ENCODE data around the gene ZNF416. TPM values are rescaled to one million over a fixed set of nuclear protein-coding genes. Genes with fewer than 3 reads are reported as not detected.

Gene ZNF416
- polyA plus RNA-seq, 2 of the 4 experiments (the other 2 are of a cell fraction): 3.5 to 4.7 TPM

DNA sequence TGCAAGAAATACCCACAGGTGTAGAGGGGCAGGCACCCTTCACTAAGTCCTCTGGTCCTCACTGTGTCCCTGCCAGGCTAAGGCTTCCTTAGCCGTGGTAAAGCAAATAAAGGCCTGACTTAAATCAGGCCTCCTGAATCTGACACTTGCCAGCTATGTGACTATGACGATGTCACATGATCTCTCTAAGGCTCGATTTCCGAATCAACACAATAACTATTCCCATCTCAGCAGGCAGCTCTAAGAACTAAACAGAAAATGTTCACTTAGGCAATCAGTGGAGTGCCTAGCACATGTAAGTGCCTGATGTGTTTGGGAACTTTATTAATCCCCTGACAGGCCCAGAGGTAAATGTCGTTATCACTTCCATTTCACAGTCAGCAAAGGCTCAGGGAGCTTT lies 21.1 kb downstream of the ZNF416 start:
- ATAC-seq (no peak), DNase-seq (ENCODE audit: low read depth in 1 of 2, low spot score in 1 of 2) (no peak), FAIRE-seq (no peak)
- TF ChIP-seq FOSB (CRISPR knock-in tag; IDR thresholded peaks at IDR 0.05) (no peak), HDAC2 (IDR thresholded peaks at IDR 0.05) (no peak), HEYL (CRISPR knock-in tag; IDR thresholded peaks at IDR 0.05) (no peak), RAD21 (conservative IDR thresholded peaks at IDR 0.05 in 1 of 2, IDR thresholded peaks at IDR 0.05 in 1 of 2) (no peak), RCOR1 (IDR thresholded peaks at IDR 0.05; ENCODE audit: low read depth, low read length) (no peak), CEBPB (IDR thresholded peaks at IDR 0.05) (no peak), RFX5 (IDR thresholded peaks at IDR 0.05) (no peak), RNF2 (IDR thresholded peaks at IDR 0.05; ENCODE audit: borderline replicate concordance, low read depth) (no peak), GATA3 (IDR thresholded peaks at IDR 0.05; ENCODE audit: borderline replicate concordance) (no peak), POLR2AphosphoS2 (conservative IDR thresholded peaks at IDR 0.05; ENCODE audit: low read length) (no peak), TFCP2L1 (CRISPR knock-in tag; IDR thresholded peaks at IDR 0.05) (no peak), ZFP36 (IDR thresholded peaks at IDR 0.05; ENCODE audit: borderline replicate concordance, partially characterized antibody) (no peak)
- TF ChIP-seq, protein P1, sequence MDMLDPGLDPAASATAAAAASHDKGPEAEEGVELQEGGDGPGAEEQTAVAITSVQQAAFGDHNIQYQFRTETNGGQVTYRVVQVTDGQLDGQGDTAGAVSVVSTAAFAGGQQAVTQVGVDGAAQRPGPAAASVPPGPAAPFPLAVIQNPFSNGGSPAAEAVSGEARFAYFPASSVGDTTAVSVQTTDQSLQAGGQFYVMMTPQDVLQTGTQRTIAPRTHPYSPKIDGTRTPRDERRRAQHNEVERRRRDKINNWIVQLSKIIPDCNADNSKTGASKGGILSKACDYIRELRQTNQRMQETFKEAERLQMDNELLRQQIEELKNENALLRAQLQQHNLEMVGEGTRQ (IDR thresholded peaks at IDR 0.05): no peak
- Histone ChIP-seq H3K9me3 (peaks cover 91% of the 10 kb centered on the region), H3K4me2 (no peak overlapping the region), H3K4me3 (no peak overlapping the region), H3K27ac (no peak overlapping the region), H3K4me1 (no peaks in the 10 kb centered on the region)
- 87% methylated on average over 5 of the region's 5 CpGs for WGBS (ENCODE audit: missing lambda C conversion rate)
- POLR2A ChIA-PET: no interaction called here
- CTCF ChIA-PET: interaction anchor here (1.3 kb wide), 1 partner anchor 64 kb away, joined by 4 read pairs; no protein-coding TSS in a partner anchor

DNA sequence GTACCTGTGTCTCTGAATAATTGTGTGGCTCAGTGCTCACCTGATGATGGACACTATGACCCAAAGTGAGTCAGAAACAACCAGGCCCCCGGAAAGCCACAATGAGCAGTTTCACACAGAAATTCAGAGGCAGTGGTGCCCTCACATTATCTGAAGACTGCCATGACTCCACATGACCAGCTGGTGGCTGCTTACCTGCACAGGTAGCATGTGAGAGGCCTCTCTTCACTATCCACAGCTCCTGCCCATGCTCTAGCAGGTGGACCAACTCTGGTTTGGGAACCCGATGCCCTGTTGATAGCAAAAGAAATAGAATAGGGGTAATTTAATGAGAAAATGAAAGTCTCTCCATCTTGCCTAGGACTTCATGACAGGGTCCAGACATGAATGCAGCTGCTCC lies 26.3 kb downstream of the ZNF416 start:
- WGBS (ENCODE audit: missing lambda C conversion rate): 95% methylated on average over 2 of the region's 2 CpGs
- no peak for FAIRE-seq
- no peak overlapping the region for H3K27ac ChIP-seq

DNA sequence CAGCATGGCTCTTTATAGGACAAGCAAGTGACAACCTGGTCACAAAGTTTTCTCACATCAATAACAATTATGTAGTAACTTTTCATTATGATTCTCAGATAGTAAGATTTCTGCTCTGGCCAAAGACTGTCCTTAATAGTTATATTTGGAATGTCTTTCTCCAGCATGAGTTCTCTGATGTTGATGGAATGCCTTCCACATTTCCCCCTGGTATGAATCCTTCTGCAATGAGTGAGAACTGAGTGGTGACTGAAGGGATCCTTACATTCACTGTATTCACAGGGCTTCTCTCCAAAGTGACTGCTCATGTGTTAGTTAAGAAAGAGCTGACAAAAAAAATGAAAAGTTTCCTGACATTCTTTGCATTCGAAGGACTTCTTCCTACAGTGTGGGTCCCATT lies 32.2 kb downstream of the ZNF416 start:
- TF ChIP-seq FOXS1 (CRISPR knock-in tag; IDR thresholded peaks at IDR 0.05) (no peak), ZSCAN20 (CRISPR knock-in tag; IDR thresholded peaks at IDR 0.05) (no peak), MYC (IDR thresholded peaks at IDR 0.05; ENCODE audit: borderline replicate concordance, low read length) (no peak), SMC3 (IDR thresholded peaks at IDR 0.05) (no peak), MAFK (IDR thresholded peaks at IDR 0.05; ENCODE audit: partially characterized antibody) (no peak), HEYL (CRISPR knock-in tag; IDR thresholded peaks at IDR 0.05) (no peak), KDM5A (IDR thresholded peaks at IDR 0.05) (no peak), HOXB13 (CRISPR knock-in tag; IDR thresholded peaks at IDR 0.05; ENCODE audit: low read depth) (no peak), EHF (CRISPR knock-in tag; IDR thresholded peaks at IDR 0.05) (no peak), POLR2AphosphoS2 (conservative IDR thresholded peaks at IDR 0.05; ENCODE audit: low read length) (no peak), NR3C1 (IDR thresholded peaks at IDR 0.05) (no peak), HOXA7 (CRISPR knock-in tag; IDR thresholded peaks at IDR 0.05) (no peak), GATA3 (IDR thresholded peaks at IDR 0.05; ENCODE audit: borderline replicate concordance) (no peak), FOSB (CRISPR knock-in tag; IDR thresholded peaks at IDR 0.05) (no peak), EP300 (IDR thresholded peaks at IDR 0.05) (no peak), CEBPB (IDR thresholded peaks at IDR 0.05) (no peak), ESRRA (IDR thresholded peaks at IDR 0.05; ENCODE audit: borderline replicate concordance, low read length) (no peak), SREBF2 (IDR thresholded peaks at IDR 0.05) (no peak)
- TF ChIP-seq, protein P2, sequence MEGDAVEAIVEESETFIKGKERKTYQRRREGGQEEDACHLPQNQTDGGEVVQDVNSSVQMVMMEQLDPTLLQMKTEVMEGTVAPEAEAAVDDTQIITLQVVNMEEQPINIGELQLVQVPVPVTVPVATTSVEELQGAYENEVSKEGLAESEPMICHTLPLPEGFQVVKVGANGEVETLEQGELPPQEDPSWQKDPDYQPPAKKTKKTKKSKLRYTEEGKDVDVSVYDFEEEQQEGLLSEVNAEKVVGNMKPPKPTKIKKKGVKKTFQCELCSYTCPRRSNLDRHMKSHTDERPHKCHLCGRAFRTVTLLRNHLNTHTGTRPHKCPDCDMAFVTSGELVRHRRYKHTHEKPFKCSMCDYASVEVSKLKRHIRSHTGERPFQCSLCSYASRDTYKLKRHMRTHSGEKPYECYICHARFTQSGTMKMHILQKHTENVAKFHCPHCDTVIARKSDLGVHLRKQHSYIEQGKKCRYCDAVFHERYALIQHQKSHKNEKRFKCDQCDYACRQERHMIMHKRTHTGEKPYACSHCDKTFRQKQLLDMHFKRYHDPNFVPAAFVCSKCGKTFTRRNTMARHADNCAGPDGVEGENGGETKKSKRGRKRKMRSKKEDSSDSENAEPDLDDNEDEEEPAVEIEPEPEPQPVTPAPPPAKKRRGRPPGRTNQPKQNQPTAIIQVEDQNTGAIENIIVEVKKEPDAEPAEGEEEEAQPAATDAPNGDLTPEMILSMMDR (IDR thresholded peaks at IDR 0.05): no peak
- TF ChIP-seq, protein P3, sequence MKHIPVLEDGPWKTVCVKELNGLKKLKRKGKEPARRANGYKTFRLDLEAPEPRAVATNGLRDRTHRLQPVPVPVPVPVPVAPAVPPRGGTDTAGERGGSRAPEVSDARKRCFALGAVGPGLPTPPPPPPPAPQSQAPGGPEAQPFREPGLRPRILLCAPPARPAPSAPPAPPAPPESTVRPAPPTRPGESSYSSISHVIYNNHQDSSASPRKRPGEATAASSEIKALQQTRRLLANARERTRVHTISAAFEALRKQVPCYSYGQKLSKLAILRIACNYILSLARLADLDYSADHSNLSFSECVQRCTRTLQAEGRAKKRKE (CRISPR knock-in tag; IDR thresholded peaks at IDR 0.05; ENCODE audit: low read depth): no peak
- FAIRE-seq (no peak), DNase-seq (ENCODE audit: low read depth in 1 of 2, low spot score in 1 of 2) (no peak), ATAC-seq (no peak)
- Histone ChIP-seq H3K4me1 (no peaks in the 10 kb centered on the region), H3K4me3 (no peak overlapping the region), H3K9me3 (peaks cover 96% of the 10 kb centered on the region), H3K27ac (no peak overlapping the region), H3K4me2 (no peak overlapping the region)
- POLR2A ChIA-PET: no interaction called here
- 87% methylated on average over 1 of the region's 1 CpG for WGBS (ENCODE audit: missing lambda C conversion rate)
- CTCF ChIA-PET: no interaction called here

More for the DNA sequence above, 26.3 kb downstream of the ZNF416 start:
- H3K4me3 ChIP-seq: no peak overlapping the region
- H3K4me2 ChIP-seq: no peak overlapping the region
- ATAC-seq: no peak
- TF ChIP-seq EHMT2 (IDR thresholded peaks at IDR 0.05; ENCODE audit: low read depth) (no peak), CHD4 (IDR thresholded peaks at IDR 0.05; ENCODE audit: borderline replicate concordance) (no peak), HDAC2 (IDR thresholded peaks at IDR 0.05) (no peak), HEYL (CRISPR knock-in tag; IDR thresholded peaks at IDR 0.05) (no peak), JUNB (IDR thresholded peaks at IDR 0.05) (no peak), POLR2AphosphoS2 (conservative IDR thresholded peaks at IDR 0.05; ENCODE audit: low read length) (no peak), ZNF302 (CRISPR knock-in tag; IDR thresholded peaks at IDR 0.05) (no peak), GATA3 (IDR thresholded peaks at IDR 0.05; ENCODE audit: borderline replicate concordance) (no peak)
- TF ChIP-seq, protein P3 (CRISPR knock-in tag; IDR thresholded peaks at IDR 0.05; ENCODE audit: low read depth): no peak
- peaks cover 94% of the 10 kb centered on the region for H3K9me3 ChIP-seq
- no peak for DNase-seq (ENCODE audit: low read depth in 1 of 2, low spot score in 1 of 2)
- ChIA-PET POLR2A (no interaction called here), CTCF (no interaction called here)
- no peaks in the 10 kb centered on the region for H3K4me1 ChIP-seq

Measured in A549 (cell line).